NAMALWA (cell line): ENCODE results near the gene KLHL35.

Experiments used
- DNase-seq: peaks from one replicate; pipeline ENCODE4 v3.0.0-alpha.2; 2015; ENCODE audit warnings: low spot score

The KLHL35 gene

GRCh38 chr11:75469785-75470405 is 36.9 kb upstream of the KLHL35 start:
- DNase-seq: no peak

- DNase-seq: no peak
Observed at GRCh38 chr11:75468534-75469340, 35.7 kb upstream of the KLHL35 start.

- DNase-seq: no peak
Observed at GRCh38 chr11:75467881-75468280, 34.9 kb upstream of the KLHL35 start.

GRCh38 chr11:75467311-75467710 is 34.3 kb upstream of the KLHL35 start:
- DNase-seq: no peak

GRCh38 chr11:75465701-75466531 is 32.9 kb upstream of the KLHL35 start:
- no peak for DNase-seq

- no peak for DNase-seq
Observed at GRCh38 chr11:75463106-75463774, 30.2 kb upstream of the KLHL35 start.

- DNase-seq: no peak
Observed at GRCh38 chr11:75462117-75462653, 29.2 kb upstream of the KLHL35 start.

GRCh38 chr11:75461151-75461550 is 28.1 kb upstream of the KLHL35 start:
- DNase-seq: no peak

GRCh38 chr11:75456596-75457183 is 23.7 kb upstream of the KLHL35 start:
- no peak for DNase-seq

GRCh38 chr11:75454987-75455386 is 22.0 kb upstream of the KLHL35 start:
- no peak for DNase-seq

GRCh38 chr11:75453916-75454655 is 21.1 kb upstream of the KLHL35 start:
- DNase-seq: no peak

- DNase-seq: peak; percentile 54
Observed at GRCh38 chr11:75450826-75451821, 18.1 kb upstream of the KLHL35 start.

- no peak for DNase-seq
Observed at GRCh38 chr11:75450236-75450635, 17.2 kb upstream of the KLHL35 start.

GRCh38 chr11:75449776-75450175 is 16.8 kb upstream of the KLHL35 start:
- DNase-seq: no peak

GRCh38 chr11:75449271-75449670 is 16.3 kb upstream of the KLHL35 start:
- no peak for DNase-seq

- no peak for DNase-seq
Observed at GRCh38 chr11:75447415-75447814, 14.4 kb upstream of the KLHL35 start.

- peak; percentile 78 for DNase-seq
Observed at GRCh38 chr11:75445315-75445953, 12.4 kb upstream of the KLHL35 start.

- DNase-seq: no peak
Observed at GRCh38 chr11:75443043-75443442, 10.0 kb upstream of the KLHL35 start.
